GF-D8 (cell line): ENCODE results near the gene ARHGDIG.
"Not testable (repeated sequence)": the region's sequence is repeated elsewhere in the genome, so short reads cannot be mapped to it uniquely, and the experiment has no call there.

Source experiments
- DNase-seq: peaks from one replicate; lab custom pipeline; 2025; lab: John Stamatoyannopoulos, UW

The ARHGDIG gene

GRCh38 chr16:331181-331814, 50.9 kb downstream of the ARHGDIG start:
- not testable (repeated sequence) for DNase-seq
